GM10266 (cell line): Measurements from ENCODE around the gene NTM.

Source experiments
- DNase-seq: peaks from one replicate; pipeline ENCODE4 v3.0.0; 2012; ENCODE audit errors: extremely low spot score
- CTCF ChIP-seq: IDR thresholded peaks from 2 replicates; pipeline ENCODE4 v1.5.1; 2012; ENCODE audit warnings: mild to moderate bottlenecking, low read depth; ENCODE audit not compliant: control insufficient read depth, insufficient read depth; ENCODE audit errors: missing control alignments

The NTM gene

GRCh38 chr11:131389582-131389981 lies 19.2 kb downstream of the NTM start:
- DNase-seq, result no peak
- TF ChIP-seq CTCF, result no peak

GRCh38 chr11:131391176-131391575 lies 20.8 kb downstream of the NTM start:
- no peak for TF ChIP-seq CTCF
- no peak for DNase-seq

GRCh38 chr11:131392528-131393255 lies 22.3 kb downstream of the NTM start:
- no peak for TF ChIP-seq CTCF
- no peak for DNase-seq

GRCh38 chr11:131393691-131394090 lies 23.3 kb downstream of the NTM start:
- TF ChIP-seq CTCF, result no peak
- DNase-seq, result no peak

- no peak for DNase-seq
- no peak for TF ChIP-seq CTCF
Measured at GRCh38 chr11:131397675-131398074, 27.3 kb downstream of the NTM start.

GRCh38 chr11:131402040-131402439 lies 31.6 kb downstream of the NTM start:
- no peak for DNase-seq
- no peak for TF ChIP-seq CTCF

GRCh38 chr11:131404010-131404409 lies 33.6 kb downstream of the NTM start:
- no peak for TF ChIP-seq CTCF
- DNase-seq, result no peak
